Parathyroid adenoma (tissue), 2 donors: ENCODE data around the gene BMF.
A peak's percentile ranks its signal among the peaks of the same experiment; 100 is the strongest.

Experiments used
- H2AFZ ChIP-seq: fragments of 300-600 bp; sonication (generic); one replicate; pipeline ENCODE4 v1.7.0; 2017; ENCODE audit warnings: antibody characterized with exemption, mild to moderate bottlenecking
- H3K27ac ChIP-seq: fragments of 300-600 bp; sonication (generic); one replicate; pipeline ENCODE4 v1.7.0; 2017
- H3K27me3 ChIP-seq: fragments of 300-600 bp; sonication (generic); one replicate; pipeline ENCODE4 v1.7.0; 2017; ENCODE audit warnings: low read length; ENCODE audit not compliant: control insufficient read depth, insufficient read depth
- H3K36me3 ChIP-seq: fragments of 300-600 bp; sonication (generic); one replicate; pipeline ENCODE4 v1.7.0; 2017; ENCODE audit warnings: low read length; ENCODE audit not compliant: control insufficient read depth, insufficient read depth
- H3K4me1 ChIP-seq: fragments of 300-600 bp; sonication (generic); one replicate; pipeline ENCODE4 v1.7.0; 2017; ENCODE audit warnings: control low read depth
- H3K4me2 ChIP-seq: fragments of 300-600 bp; sonication (generic); one replicate; pipeline ENCODE4 v1.7.0; 2017; ENCODE audit warnings: low read length
- H3K4me3 ChIP-seq: fragments of 300-600 bp; sonication (generic); one replicate; pipeline ENCODE4 v1.7.0; 2017; ENCODE audit warnings: low read depth, low read length
- H3K79me2 ChIP-seq: fragments of 300-600 bp; sonication (generic); one replicate; pipeline ENCODE4 v1.7.0; 2017; ENCODE audit warnings: control low read depth
- H3K9ac ChIP-seq: fragments of 300-600 bp; sonication (generic); one replicate; pipeline ENCODE4 v1.7.0; 2017; ENCODE audit warnings: mild to moderate bottlenecking
- H3K9me3 ChIP-seq: fragments of 300-600 bp; sonication (generic); one replicate; pipeline ENCODE4 v1.7.0; 2017; ENCODE audit warnings: low read length; ENCODE audit not compliant: control insufficient read depth
- TF ChIP-seq, protein P1 (sequence below): fragments of 300-600 bp; sonication (generic); IDR thresholded peaks from one replicate; pipeline ENCODE4 v1.7.0; 2017; ENCODE audit warnings: antibody characterized with exemption, mild to moderate bottlenecking
- donor health status: primary hyperparathyroidism.

The BMF gene

GRCh38 chr15:40098489-40099261, 10.0 kb downstream of the BMF start:
- peak overlapping the region; percentile 47 for H3K4me2 ChIP-seq
- H3K9me3 ChIP-seq = no peaks in the 10 kb centered on the region
- H3K9ac ChIP-seq = no peak overlapping the region
- peak overlapping the region; percentile 51 for H2AFZ ChIP-seq
- no peaks in the 10 kb centered on the region for H3K36me3 ChIP-seq
- peak overlapping the region; percentile 69 for H3K27ac ChIP-seq
- TF ChIP-seq, protein P1, sequence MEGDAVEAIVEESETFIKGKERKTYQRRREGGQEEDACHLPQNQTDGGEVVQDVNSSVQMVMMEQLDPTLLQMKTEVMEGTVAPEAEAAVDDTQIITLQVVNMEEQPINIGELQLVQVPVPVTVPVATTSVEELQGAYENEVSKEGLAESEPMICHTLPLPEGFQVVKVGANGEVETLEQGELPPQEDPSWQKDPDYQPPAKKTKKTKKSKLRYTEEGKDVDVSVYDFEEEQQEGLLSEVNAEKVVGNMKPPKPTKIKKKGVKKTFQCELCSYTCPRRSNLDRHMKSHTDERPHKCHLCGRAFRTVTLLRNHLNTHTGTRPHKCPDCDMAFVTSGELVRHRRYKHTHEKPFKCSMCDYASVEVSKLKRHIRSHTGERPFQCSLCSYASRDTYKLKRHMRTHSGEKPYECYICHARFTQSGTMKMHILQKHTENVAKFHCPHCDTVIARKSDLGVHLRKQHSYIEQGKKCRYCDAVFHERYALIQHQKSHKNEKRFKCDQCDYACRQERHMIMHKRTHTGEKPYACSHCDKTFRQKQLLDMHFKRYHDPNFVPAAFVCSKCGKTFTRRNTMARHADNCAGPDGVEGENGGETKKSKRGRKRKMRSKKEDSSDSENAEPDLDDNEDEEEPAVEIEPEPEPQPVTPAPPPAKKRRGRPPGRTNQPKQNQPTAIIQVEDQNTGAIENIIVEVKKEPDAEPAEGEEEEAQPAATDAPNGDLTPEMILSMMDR = no peak
- peak overlapping the region; percentile 8 for H3K4me3 ChIP-seq
- peaks cover 42% of the 10 kb centered on the region for H3K4me1 ChIP-seq
- H3K79me2 ChIP-seq = no peaks in the 10 kb centered on the region
- no peaks in the 10 kb centered on the region for H3K27me3 ChIP-seq

- no peaks in the 10 kb centered on the region for H3K79me2 ChIP-seq
- peak overlapping the region; percentile 53 for H2AFZ ChIP-seq
- H3K9me3 ChIP-seq = no peaks in the 10 kb centered on the region
- H3K27ac ChIP-seq = peak overlapping the region; percentile 69
- no peaks in the 10 kb centered on the region for H3K36me3 ChIP-seq
- H3K4me3 ChIP-seq = no peak overlapping the region
- H3K4me2 ChIP-seq = peak overlapping the region; percentile 31
- TF ChIP-seq, protein P1 = no peak
- H3K4me1 ChIP-seq = peaks cover 42% of the 10 kb centered on the region
- H3K9ac ChIP-seq = no peak overlapping the region
- no peaks in the 10 kb centered on the region for H3K27me3 ChIP-seq
These were observed 10.7 kb downstream of the BMF start for GRCh38 chr15:40097968-40098476.

GRCh38 chr15:40097096-40097967, 11.3 kb downstream of the BMF start:
- H3K9me3 ChIP-seq = no peaks in the 10 kb centered on the region
- no peaks in the 10 kb centered on the region for H3K36me3 ChIP-seq
- no peaks in the 10 kb centered on the region for H3K79me2 ChIP-seq
- H2AFZ ChIP-seq = peak overlapping the region; percentile 53
- no peak overlapping the region for H3K9ac ChIP-seq
- H3K27ac ChIP-seq = peak overlapping the region; percentile 69
- H3K4me1 ChIP-seq = peaks cover 42% of the 10 kb centered on the region
- no peak overlapping the region for H3K4me3 ChIP-seq
- peak overlapping the region; percentile 31 for H3K4me2 ChIP-seq
- TF ChIP-seq, protein P1 = no peak
- no peaks in the 10 kb centered on the region for H3K27me3 ChIP-seq

- H3K4me1 ChIP-seq = peaks cover 45% of the 10 kb centered on the region
- no peak overlapping the region for H2AFZ ChIP-seq
- no peaks in the 10 kb centered on the region for H3K9me3 ChIP-seq
- H3K9ac ChIP-seq = no peak overlapping the region
- no peaks in the 10 kb centered on the region for H3K27me3 ChIP-seq
- no peak overlapping the region for H3K27ac ChIP-seq
- no peak overlapping the region for H3K4me2 ChIP-seq
- no peak overlapping the region for H3K4me3 ChIP-seq
- H3K36me3 ChIP-seq = no peaks in the 10 kb centered on the region
- TF ChIP-seq, protein P1 = no peak
- no peaks in the 10 kb centered on the region for H3K79me2 ChIP-seq
These were observed 12.4 kb downstream of the BMF start for GRCh38 chr15:40096094-40096891.
